ENCODE results near the gene DCP1B.
A peak's percentile ranks its signal among the peaks of the same experiment; 100 is the strongest.

DCP1B gene

DNA sequence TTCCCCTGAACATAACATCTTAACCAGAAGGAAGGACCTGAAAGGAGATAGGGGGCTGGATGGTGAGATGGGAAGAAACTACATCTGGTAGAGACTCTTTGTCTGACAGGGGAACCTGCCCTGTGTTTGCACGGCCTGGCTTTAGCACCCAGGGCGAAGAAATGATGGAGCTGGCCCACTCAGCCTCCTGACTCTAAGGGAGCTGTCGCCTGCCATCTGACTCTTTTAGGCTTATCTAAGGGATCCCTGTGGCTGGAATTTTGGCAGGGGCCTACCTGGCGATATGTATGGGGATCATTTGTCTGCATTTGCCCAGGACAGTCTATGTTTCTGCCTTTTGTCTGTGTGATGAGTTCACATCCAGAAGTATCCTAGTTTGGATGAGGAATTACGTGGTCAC, 70.2 kb downstream of the DCP1B start:
- DNase-seq, result no peak

DNA sequence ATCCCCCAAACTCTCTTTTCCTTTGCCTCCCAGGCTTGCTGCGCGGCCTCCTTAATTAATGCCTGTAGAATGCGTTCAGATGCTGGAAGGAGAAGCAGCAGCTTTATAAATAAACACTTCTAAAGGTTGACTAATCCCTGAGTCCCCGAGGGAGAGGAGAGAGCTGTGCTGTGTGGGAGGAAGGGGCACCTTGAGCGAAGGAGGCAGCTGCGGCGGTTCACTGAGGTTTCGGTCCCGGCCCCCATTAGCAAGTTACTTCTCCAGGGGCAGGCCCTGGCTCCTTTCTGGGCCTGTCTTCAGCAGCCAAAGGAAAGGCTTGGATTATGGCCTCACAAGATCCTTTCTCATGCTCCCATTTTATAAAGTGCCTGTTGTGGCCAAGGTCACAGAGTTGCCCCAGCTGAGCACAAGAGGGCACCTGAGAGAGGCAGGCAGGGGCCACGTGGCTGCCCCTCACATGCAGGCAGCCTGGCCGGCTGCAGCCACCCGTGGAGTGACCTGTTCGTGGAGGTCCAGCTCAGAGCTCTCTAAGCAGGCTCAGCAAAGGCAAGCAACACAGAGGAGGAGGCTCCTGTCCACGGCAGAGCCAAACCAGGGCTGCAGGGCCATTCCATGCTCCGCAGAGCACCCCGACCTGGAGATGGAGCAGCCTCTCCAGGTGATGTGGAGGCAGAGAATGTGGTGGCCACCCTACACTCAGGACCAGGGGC, 70.8 kb downstream of the DCP1B start:
- DNase-seq, result peak; percentile 97

DNA sequence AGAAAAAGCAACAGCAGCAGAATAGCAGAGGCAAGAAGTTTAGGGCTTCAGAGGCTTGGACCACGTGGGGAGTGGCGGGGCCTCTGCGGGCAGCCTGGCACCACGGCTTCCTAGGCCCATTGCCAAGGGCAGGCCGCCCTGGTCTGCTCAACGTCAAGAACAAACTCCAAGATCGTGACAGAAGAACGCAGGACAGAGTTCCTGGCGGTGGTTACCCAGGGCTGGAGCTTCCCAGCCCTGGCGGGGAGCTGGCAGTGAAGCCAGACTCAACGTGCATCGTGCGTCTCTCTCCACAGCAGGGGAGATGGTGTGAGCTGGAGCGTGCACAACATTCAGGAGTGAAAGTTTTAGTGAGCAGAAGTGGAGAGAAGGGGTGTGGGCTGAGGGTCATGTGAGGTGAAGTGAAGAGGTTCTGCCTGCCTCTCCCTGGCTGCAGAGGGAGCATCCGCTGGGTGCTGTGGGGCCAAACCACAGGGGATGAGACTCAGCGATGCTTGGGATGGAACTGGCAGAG, 71.9 kb downstream of the DCP1B start:
- DNase-seq, result peak; percentile 87

DNA sequence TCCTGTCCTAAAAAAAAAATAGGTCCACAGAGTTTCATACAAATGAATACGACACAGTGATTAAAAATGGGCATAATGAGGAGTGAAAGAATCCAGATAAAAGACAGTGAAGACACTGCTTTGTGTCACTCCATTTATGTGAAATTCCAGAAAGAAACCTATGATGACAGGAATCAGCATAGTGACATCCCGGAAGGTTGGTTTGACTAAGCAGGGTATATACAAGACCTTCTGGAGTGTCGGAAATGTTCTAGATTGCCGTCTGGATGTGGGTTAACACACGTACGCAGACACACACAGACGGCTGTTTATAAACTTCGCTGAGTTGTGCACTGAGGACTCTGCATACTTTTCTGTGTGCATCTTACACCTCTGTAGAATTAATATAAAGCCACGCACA, 72.6 kb downstream of the DCP1B start:
- DNase-seq, result no peak

DNA sequence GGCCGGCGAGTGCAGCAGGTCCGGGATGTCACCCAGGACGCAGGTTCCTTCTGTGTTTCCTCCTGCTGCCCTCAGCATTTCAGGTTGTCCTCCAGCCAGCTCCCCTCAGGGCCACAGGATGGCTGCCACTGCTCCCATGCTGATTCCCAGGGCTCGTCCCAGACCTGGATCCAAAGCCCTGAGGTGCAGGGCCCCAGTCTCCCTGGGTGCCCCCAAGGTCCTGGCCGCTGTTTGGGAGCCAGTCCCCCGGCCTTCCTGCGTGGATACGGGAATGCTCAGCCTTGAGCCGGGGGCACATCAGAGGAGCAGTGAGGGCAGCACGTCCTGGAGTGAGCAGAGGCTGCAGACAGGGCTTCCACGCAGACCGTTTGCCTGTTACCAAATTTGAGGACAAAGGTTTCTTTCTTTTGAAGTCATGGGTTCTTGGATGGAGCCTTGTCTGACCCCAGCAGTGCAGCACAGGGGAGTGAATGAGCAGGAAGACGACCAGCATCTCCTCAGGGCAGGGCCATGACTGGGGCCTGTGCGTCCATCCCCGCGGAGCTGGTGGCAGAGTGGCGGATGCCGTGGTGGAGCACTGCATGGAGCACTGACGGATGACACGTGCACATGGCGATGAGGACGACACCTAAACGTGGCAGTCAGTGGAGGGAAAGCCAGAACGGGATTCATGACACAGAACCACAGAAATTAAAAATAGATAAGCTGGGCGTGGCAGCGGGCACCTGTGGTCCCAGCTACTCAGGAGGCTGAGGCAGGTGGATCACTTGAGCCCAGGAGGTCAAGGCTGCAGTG, 73.3 kb downstream of the DCP1B start:
- no peak for DNase-seq

DNA sequence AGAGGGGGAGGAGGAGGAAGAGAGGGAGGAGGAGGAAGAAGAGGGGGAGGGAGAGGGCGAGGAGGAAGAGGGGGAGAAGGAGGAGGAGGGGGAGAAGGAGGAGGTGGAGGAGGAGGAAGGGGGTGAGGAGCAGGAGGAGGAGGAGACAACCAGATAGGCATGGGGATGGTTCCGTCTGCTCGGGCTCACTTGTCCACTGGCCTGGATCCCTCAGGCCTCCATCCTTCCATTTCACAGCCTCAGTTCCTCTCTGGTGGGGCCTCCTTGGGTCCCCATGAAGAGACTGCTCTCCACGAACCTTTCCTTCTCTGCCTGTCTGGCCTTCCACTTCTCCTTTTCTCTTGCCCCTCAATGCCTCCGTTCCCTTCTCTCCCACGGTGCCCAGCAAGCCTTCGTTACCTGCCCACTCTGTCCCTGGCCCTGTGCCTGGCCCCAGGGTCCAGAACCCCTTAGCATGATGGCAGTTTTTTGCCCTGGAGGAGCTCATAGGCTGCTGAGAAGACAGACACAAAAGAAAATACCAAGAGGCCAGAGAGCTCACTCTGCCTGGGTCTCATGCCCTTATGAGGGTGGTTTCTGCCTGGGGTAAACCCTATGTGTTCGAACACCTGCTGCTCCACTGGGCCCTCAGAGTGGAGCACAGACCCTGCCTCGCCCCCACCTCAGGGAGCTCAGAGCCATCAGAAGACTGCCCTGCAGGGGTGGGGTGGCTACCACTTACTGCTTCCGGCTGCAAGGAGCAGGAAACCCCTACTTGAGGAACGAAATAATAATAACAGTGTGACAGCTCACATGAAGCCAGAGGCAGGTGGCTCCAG, 74.1 kb downstream of the DCP1B start:
- no peak for DNase-seq

DNA sequence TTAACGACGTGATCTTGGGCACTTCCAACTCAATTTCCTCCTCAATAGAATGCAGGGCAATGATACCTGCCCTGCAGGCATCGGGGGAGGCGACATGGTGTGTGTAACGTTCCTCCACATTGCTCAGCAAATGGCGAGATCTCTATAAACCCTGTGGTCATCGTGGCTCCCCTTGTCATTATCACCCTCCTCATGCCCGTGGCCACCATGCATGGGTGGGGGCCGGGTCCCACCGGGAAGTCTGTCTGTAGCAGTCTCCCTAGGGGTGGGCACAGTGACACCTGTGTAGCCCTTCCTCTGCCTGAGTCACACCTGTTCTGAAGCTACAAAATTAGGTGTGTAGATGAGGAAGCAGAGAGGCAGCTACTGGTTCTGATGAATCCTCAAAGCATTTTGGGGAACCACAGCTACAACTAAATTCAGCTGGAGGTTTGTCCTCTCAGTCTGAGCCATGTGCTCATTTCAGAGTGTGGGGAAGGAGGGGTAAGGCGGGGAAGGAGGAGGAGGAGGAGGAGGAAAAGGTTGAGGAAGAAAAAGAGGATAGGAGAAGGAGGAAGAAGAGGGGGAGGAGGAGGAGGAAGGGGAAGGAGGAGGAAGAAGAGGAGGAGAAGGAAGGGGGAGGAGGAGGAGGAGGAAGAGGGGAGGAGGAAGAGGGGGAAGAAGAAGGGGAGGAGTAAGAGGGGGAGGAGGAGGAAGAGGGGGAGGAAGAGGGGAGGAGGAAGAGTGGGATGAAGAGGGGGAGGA, 74.8 kb downstream of the DCP1B start:
- DNase-seq, result no peak

DNA sequence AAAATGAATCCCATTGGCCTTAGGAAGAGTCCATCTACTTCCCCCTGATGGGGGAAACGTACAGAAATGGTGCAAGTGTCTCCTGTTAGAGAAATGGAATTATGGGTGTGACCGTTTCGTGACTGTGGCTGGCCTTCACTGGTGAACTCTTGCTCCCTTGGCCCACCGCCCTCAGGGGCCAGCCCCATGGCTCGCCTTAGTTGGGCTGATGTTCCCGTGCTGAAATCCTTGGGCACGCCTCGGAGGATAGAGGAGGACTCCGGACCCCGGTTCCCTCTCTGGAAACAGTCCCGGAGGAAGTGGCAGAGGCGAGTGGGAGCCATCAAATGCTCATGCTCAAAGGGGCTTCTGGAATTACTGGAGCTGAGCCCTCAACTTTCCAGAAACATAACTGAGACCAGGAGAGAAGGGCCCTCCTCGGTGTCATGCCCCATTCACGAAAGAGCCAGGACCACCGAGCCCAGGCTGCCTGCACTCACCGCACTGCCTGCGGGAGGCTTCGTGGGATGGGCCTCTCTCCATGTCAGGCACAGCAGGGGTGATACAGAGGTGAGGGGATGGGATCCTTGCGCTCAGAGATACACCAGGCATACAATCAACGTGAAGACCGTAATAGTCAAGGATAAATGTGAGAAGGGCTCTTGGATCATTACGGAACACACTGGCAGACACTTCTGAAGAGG, 75.7 kb downstream of the DCP1B start:
- DNase-seq, result no peak

DNA sequence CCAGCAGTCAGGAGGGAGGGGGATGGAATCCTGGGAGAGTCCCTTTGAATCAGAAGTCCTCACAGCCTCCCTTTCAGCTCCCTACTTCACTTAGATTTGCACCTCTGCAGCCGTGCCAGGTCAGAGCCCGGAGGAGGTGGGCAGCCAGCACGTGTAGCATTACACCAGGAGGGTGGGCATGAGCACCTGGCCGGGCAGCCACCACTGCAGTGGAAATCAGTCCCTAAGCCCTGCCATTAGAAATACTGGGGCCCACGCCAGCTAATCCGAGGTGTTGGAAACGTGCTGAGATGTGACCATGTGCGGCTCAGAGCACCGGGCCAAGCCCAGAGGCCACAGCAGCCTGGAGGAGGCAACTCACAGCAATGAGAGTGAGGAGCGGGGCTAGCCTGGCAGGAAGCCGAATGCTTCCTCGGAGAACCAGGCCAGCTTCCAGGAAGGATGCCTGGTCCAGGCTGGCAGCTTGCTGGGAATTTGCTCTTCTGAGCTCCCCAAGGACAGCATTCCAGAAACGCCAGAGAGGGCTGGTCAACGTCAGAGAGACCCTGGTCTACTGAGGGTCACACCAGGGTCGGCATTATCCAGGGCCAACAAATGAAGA, 76.4 kb downstream of the DCP1B start:
- no peak for DNase-seq

DNA sequence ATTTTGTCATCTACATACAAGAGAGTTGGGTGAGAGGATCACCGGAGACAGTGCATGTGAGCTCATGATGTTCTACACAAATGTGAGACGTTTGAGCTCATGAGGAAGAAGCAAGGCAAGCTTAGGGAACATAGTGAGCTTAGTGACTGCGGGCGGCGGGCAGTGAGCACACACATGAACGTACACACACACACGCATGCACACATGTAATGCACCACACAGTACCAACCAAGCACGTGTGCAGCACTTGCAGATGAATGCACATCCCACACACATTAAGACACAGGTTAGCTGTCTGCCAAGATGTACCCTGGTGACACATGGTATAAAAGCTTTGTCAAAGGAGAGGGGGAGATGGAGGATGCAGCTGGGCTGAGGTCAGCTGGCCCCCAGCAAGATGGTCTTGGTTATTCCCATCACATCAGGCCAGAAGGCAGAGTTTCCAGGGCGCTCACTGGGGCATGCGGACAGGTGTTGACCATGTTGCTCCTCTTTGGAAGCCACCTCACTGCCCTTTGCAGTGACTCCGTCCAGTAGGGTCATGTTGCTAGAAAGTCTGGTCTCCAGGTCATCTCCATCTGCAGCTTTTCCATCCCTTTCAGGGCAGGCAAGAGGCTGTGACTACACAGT, 77.1 kb downstream of the DCP1B start:
- no peak for DNase-seq

DNA sequence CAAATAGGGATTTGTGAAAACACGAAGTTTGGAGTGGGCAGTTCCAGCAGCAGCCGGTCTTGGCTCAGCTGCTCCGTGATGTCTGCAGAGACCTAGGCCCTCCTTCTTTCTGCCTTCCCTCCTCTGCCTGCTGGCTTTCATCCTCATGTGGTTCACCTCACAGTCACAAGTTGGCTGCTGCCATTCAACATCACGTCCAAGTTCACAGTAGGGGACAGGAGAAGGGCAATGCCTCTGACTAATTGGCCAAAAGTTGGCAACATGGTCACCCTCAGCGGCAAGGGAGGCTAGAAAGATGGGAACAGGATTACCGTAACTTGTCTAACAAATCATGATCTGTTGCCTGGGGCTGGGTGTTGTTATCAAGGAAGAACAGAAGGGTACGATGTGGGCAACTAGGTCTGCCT, 78.0 kb downstream of the DCP1B start:
- DNase-seq, result no peak

DNA sequence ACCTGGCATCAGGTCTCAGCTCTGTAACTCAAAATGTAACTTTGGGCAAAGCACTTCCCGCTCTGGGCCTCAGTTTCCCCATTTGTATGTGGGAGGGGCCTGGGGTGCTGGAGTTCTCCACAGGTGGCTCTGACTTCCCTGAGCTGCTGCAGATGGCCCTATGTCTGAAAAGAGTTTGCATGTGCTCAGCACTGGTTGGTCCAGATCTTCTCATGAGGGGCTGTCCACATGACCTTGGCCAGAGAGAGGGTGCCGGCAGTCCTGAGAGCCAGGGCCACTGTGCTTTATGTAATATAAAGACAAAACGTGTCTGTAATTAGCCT, 78.6 kb downstream of the DCP1B start:
- DNase-seq, result no peak

DNA sequence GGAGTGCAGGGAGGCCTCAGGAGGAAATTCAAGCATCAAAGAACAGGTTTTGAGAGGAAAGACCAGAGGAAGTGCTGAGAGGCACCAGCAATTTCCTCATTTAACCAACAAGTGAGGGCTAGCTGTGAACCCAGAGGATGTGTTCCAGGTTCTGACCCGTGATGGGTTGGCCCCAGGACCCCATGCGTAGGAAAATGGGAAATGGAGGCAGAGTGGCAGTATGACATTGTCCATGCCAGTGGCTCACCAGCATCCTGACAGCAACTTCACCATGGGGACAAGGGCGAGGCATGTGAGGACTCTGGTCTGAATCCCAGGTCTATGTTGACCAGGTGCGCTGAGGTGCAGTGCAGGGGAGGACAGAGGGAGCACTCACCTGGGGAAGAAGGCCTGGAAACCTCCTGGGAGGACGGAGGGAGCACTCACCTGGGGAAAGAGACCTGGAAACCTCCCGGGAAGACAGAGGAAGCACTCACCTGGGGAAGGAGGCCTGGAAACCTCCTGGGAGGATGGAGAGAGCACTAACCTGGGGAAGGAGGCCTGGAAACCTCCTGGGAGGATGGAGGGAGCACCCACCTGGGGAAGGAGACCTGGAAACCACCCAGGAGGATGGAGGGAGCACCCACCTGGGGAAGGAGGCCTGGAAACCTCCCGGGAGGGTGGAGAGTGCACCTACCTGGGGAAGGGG, 79.1 kb downstream of the DCP1B start:
- DNase-seq, result no peak

DNA sequence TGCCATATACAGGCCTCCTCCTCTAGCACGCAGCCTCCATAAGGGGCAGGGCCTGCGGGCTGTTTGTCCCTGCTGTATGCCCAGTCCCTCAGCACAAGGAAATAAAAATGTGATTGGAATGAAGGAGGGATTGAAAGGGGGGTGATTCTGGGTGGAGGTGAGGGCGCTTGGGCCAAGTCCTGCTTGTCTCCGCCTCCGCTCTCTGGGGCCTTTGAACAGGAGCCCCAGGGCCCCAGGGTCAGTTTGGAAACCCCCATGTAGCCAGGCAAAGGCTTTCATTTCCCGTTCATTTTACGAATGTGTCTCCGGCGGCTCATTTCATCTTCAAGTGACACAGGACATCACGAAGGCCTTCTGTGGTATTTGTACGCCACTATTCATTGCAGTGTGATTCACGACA, 81.3 kb downstream of the DCP1B start:
- DNase-seq, result no peak

DNA sequence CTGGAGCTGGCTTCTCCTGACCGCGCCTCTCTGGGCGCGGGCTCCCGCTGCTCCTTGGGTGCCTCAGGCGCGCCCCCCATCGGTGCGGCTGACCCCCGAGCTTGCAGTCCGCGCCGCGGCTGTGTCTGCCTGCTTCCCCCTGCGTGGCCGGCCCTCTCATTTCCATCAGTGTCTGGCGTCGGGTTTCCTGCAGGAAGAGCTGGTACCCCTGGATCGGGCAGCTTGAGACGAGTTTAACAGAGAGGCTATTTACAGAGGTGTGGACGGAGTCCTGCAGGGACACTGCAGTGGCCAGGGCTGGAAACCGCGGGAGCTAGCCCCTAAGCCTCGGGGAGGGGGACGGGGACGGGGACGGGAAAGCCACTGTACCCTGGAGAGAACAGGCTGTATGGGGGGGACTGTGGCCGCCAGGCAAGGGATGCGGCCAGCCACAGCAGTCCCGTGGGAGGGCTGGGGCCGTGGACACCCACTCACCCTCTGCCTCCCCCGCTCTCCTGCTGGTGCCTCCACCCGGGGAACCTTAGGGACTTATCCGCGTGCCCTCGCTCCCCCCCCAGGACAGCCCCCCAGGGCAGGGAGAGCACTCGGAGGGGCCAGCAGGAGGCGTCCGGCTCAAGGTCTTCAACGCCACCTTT, 82.1 kb downstream of the DCP1B start:
- no peak for DNase-seq

DNA sequence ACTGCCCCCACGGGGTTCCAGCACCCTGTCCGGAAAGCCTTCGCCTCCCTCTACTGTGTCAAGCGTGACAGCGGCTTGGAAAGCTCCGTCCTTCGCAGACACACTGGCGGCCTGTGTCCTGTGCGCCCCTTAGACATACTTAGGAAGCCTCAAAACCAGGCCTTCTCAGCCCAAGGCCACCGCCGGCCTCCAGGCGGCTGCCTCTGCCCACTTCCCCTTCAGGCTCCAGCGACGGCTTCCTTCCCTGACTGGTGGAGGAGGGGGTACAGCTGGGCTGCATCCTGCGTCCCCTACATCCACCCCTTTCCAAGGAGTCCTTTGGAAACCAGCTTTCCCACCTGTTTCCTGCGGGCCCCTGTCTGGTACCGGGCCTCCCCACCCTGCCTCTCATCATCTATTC, 83.3 kb downstream of the DCP1B start:
- no peak for DNase-seq

DNA sequence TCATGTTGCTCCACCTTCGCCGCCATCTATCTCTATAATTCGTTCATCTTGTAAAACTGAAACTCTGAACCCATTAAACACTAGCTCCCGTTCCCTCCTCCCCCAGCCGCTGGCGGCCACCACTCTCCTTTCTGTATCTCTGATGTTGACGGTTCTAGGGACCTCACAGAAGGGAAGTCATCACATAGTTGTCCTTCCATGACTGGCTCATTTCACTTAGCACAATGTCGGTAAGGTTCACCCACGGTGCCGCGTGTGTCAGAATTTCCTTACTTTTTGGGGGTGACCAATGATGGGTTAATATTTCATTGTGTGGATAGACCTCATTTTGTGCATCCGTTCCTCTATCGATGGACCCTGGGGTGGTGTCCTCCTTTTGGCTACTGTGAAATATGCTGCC, 83.8 kb downstream of the DCP1B start:
- no peak for DNase-seq

DNA sequence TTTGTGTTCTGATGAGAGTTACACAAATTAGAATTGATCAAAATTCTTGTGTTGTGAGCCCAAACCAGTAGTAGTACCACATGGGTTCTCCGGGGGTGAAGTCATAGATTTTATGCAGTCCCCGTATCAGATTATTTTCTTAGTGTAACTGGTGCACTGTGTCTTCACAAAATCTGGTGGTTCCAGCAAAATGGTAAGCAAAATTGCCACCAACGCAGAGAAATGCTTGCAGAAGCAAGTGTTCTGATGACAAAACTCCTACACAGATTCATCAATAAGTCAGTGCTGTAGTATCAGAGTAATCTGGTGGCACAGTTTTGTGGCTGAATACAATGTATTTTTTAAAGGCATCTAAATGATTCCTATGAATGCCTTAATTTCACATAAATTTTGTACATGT, 84.5 kb downstream of the DCP1B start:
- DNase-seq, result no peak

DNA sequence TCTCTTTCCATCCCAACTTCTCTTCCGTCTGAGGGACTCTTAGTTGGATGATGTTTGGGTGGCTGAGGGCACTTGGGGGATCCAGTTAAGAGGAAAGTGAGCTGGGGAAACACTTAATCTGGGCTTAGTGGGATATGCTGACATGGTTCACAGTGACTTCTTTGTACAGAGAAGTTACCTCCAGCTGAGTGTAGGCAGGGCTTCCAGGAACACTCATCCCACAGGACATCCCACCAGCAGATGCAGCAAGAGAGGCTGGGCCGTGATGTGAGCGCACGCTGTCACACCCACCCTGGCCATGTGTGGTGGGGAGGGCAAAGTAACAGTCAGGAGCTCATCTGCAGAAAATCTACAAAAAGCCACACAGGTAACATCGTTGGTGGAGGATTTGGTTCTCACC, 85.0 kb downstream of the DCP1B start:
- no peak for DNase-seq

DNA sequence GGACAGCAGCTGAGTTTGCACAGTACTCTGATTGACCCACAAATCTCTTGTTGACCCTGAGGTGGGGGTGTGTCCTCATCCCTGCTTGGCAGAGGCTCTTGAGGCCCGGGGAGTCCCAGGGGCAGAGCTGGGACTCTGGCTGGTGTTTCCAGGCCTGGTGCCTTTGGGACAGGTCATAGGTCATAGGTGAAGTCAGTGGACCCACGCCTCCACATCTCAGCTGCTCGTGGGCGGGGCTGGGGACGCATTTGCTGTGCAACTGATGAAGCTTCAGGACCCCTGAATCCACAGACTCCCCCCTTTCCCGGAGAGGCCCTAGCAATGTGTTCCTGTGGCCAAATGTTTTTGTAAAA, 85.4 kb downstream of the DCP1B start:
- DNase-seq, result no peak

All from NCI-H2171 (cell line).